Caco-2 (cell line): Measurements from ENCODE around the gene FOXP4. TPM values are rescaled to one million over a fixed set of nuclear protein-coding genes. Genes with fewer than 3 reads are reported as not detected.
A peak's percentile ranks its signal among the peaks of the same experiment; 100 is the strongest.

Experiments used
- BruUV-seq: library from RNA; stranded (reverse); fragments of 400-500 nt; replicated peaks from 2 replicates; lab custom pipeline; 2021; lab: Mats Ljungman, UMichigan
- CTCF ChIA-PET: fragments of 300-600 bp; sonication (Branson Sonifier 250); formaldehyde crosslinking; loops from one replicate; lab custom pipeline; 2022; ENCODE audit warnings: antibody characterized with exemption; lab: Charles Lee
- POLR2A ChIA-PET: fragments of 300-600 bp; sonication (Branson Sonifier 250); formaldehyde crosslinking; loops from one replicate; lab custom pipeline; 2022; ENCODE audit warnings: antibody characterized with exemption; lab: Charles Lee
- DNase-seq, 2 experiments: peaks; one replicate each; pipeline versions ENCODE4 v3.0.0 to v3.0.0-alpha.2; 2020 to 2022
- H3K27me3 ChIP-seq: replicated peaks from 2 replicates; pipeline ENCODE4 v1.6.0; 2011; ENCODE audit warnings: low read length; ENCODE audit not compliant: control insufficient read depth, insufficient read depth
- H3K36me3 ChIP-seq: 2 replicates; pipeline ENCODE4 v1.5.1; 2011; ENCODE audit warnings: low read length; ENCODE audit not compliant: control insufficient read depth, insufficient read depth
- H3K4me1 ChIP-seq: fragments of 250-450 bp; sonication (Bioruptor Pico); 2 replicates; pipeline ENCODE4 v1.5.1; 2020; ENCODE audit warnings: mild to moderate bottlenecking
- H3K4me3 ChIP-seq: 2 replicates; pipeline ENCODE4 v1.5.1; 2011; ENCODE audit warnings: low read depth, mild to moderate bottlenecking, control low read depth, low read length
- H3K9me3 ChIP-seq: fragments of 250-450 bp; sonication (Bioruptor Pico); 2 replicates; pipeline ENCODE4 v1.5.1; 2020; ENCODE audit warnings: mild to moderate bottlenecking, moderate library complexity
- H3K27ac Mint-ChIP-seq: one replicate; pipeline ENCODE4 v1.8.0; 2022; ENCODE audit warnings: mixed read lengths; ENCODE audit not compliant: unreplicated experiment
- H3K27me3 Mint-ChIP-seq: one replicate; pipeline ENCODE4 v1.8.0; 2022; ENCODE audit warnings: mixed read lengths; ENCODE audit not compliant: insufficient read depth, unreplicated experiment
- H3K36me3 Mint-ChIP-seq: one replicate; pipeline ENCODE4 v1.8.0; 2022; ENCODE audit warnings: mild to moderate bottlenecking, mixed read lengths; ENCODE audit not compliant: insufficient read depth, unreplicated experiment
- H3K4me1 Mint-ChIP-seq: one replicate; pipeline ENCODE4 v1.8.0; 2022; ENCODE audit warnings: low read depth, mixed read lengths; ENCODE audit not compliant: unreplicated experiment
- H3K4me3 Mint-ChIP-seq: one replicate; pipeline ENCODE4 v1.8.0; 2022; ENCODE audit warnings: mild to moderate bottlenecking, moderate library complexity, mixed read lengths; ENCODE audit not compliant: unreplicated experiment
- H3K9me3 Mint-ChIP-seq: one replicate; pipeline ENCODE4 v1.8.0; 2022; ENCODE audit warnings: mixed read lengths; ENCODE audit not compliant: unreplicated experiment
- intact Hi-C: fragments of 100-400 bp; cut with micrococcal nuclease; formaldehyde crosslinking; loops from one replicate; pipeline ENCODE4 v1.10.0; 2022; ENCODE audit not compliant: unreplicated experiment
- total RNA-seq: library from RNA; stranded (reverse); gene quantifications from 2 replicates; pipeline ENCODE4 v1.2.3, GENCODE V29; 2022
- TF ChIP-seq, protein P1 (sequence below), 2 experiments: fragments of 200-600 bp in 1 of 2; IDR thresholded peaks; 1 replicate in 1 of 2; 2 replicates in 1 of 2; pipeline versions ENCODE4 v1.5.1 to v1.8.0; 2011 to 2022; ENCODE audit warnings: antibody characterized with exemption in 1 of 2, control low read depth in 1 of 2, inconsistent platforms in 1 of 2, low read depth in 1 of 2, low read length in 1 of 2, mild to moderate bottlenecking in 1 of 2, moderate library complexity in 1 of 2; ENCODE audit not compliant: insufficient read depth in 1 of 2, severe bottlenecking in 1 of 2, unreplicated experiment in 1 of 2

Gene FOXP4
- total RNA-seq, 1 experiment from 2014 or later: 117 TPM

GRCh38 chr6:41599015-41599851 lies 53.1 kb downstream of the FOXP4 start:
- no peaks in the 10 kb centered on the region for H3K9me3 Mint-ChIP-seq
- Histone ChIP-seq H3K9me3 (no peaks in the 10 kb centered on the region), H3K4me1 (no peaks in the 10 kb centered on the region), H3K4me3 (no peak overlapping the region), H3K27me3 (no peaks in the 10 kb centered on the region), H3K36me3 (peaks cover 7% of the 10 kb centered on the region)
- peak in 1 of 2 experiments; percentile 35 for DNase-seq
- ChIA-PET CTCF (interaction anchor here (0.6 kb wide), 1 partner anchor 64 kb away, joined by 3 read pairs; no protein-coding TSS in a partner anchor), POLR2A (no interaction called here)
- peaks cover 12% of the 10 kb centered on the region for H3K4me1 Mint-ChIP-seq
- H3K4me3 Mint-ChIP-seq: no peak overlapping the region
- peaks cover 97% of the 10 kb centered on the region for H3K36me3 Mint-ChIP-seq
- no peaks in the 10 kb centered on the region for H3K27me3 Mint-ChIP-seq
- TF ChIP-seq, protein P1, sequence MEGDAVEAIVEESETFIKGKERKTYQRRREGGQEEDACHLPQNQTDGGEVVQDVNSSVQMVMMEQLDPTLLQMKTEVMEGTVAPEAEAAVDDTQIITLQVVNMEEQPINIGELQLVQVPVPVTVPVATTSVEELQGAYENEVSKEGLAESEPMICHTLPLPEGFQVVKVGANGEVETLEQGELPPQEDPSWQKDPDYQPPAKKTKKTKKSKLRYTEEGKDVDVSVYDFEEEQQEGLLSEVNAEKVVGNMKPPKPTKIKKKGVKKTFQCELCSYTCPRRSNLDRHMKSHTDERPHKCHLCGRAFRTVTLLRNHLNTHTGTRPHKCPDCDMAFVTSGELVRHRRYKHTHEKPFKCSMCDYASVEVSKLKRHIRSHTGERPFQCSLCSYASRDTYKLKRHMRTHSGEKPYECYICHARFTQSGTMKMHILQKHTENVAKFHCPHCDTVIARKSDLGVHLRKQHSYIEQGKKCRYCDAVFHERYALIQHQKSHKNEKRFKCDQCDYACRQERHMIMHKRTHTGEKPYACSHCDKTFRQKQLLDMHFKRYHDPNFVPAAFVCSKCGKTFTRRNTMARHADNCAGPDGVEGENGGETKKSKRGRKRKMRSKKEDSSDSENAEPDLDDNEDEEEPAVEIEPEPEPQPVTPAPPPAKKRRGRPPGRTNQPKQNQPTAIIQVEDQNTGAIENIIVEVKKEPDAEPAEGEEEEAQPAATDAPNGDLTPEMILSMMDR (IDR thresholded peaks at IDR 0.05; ENCODE audit: insufficient read depth in 1 of 2, low read depth in 1 of 2, low read length in 1 of 2, severe bottlenecking in 1 of 2, unreplicated experiment in 1 of 2): no peak
- intact Hi-C loops: no loop called here
- no TSS peak for BruUV-seq
- no peak overlapping the region for H3K27ac Mint-ChIP-seq

GRCh38 chr6:41599852-41600445 lies 53.8 kb downstream of the FOXP4 start:
- Histone ChIP-seq H3K4me3 (no peak overlapping the region), H3K27me3 (no peaks in the 10 kb centered on the region), H3K4me1 (no peaks in the 10 kb centered on the region), H3K9me3 (no peaks in the 10 kb centered on the region), H3K36me3 (peaks cover 7% of the 10 kb centered on the region)
- Mint-ChIP-seq H3K4me3 (no peak overlapping the region), H3K9me3 (no peaks in the 10 kb centered on the region), H3K4me1 (peaks cover 15% of the 10 kb centered on the region), H3K27ac (peak overlapping the region; percentile 35), H3K36me3 (peaks cover 93% of the 10 kb centered on the region), H3K27me3 (no peaks in the 10 kb centered on the region)
- TF ChIP-seq, protein P1 (IDR thresholded peaks at IDR 0.05; ENCODE audit: insufficient read depth in 1 of 2, low read depth in 1 of 2, low read length in 1 of 2, severe bottlenecking in 1 of 2, unreplicated experiment in 1 of 2): no peak
- ChIA-PET POLR2A (no interaction called here), CTCF (interaction anchor here (0.6 kb wide), 3 partner anchors 64 to 83 kb away, joined by 3 to 10 read pairs (median 3); no protein-coding TSS in a partner anchor)
- peak in 1 of 2 experiments; percentile 15 for DNase-seq
- TSS peak; percentile 67 for BruUV-seq
- intact Hi-C loops: loop anchor here (5.0 kb wide), 1 partner anchor 52 kb away; no protein-coding TSS in a partner anchor

GRCh38 chr6:41600499-41601247 lies 54.5 kb downstream of the FOXP4 start:
- TF ChIP-seq, protein P1 (IDR thresholded peaks at IDR 0.05; ENCODE audit: insufficient read depth in 1 of 2, low read depth in 1 of 2, low read length in 1 of 2, severe bottlenecking in 1 of 2, unreplicated experiment in 1 of 2): no peak
- Mint-ChIP-seq H3K27ac (peak overlapping the region; percentile 35), H3K4me3 (no peak overlapping the region), H3K4me1 (peaks cover 19% of the 10 kb centered on the region), H3K36me3 (peaks cover 89% of the 10 kb centered on the region), H3K9me3 (no peaks in the 10 kb centered on the region), H3K27me3 (no peaks in the 10 kb centered on the region)
- no TSS peak for BruUV-seq
- H3K9me3 ChIP-seq: no peaks in the 10 kb centered on the region
- peaks cover 7% of the 10 kb centered on the region for H3K36me3 ChIP-seq
- ChIA-PET CTCF (interaction anchor here (0.6 to 2.2 kb wide), 3 partner anchors 81 to 83 kb away, joined by 3 to 21 read pairs (median 10); no protein-coding TSS in a partner anchor), POLR2A (no interaction called here)
- no peaks in the 10 kb centered on the region for H3K27me3 ChIP-seq
- H3K4me1 ChIP-seq: no peaks in the 10 kb centered on the region
- no peak overlapping the region for H3K4me3 ChIP-seq
- intact Hi-C loops: loop anchor here (1.0 to 5.0 kb wide), 2 partner anchors 52 to 233 kb away; no protein-coding TSS in a partner anchor
- peak in 1 of 2 experiments; percentile 28 for DNase-seq
